Osteoblast (primary cell): ENCODE measurements around the gene MRPL27. TPM values are rescaled to one million over a fixed set of nuclear protein-coding genes. Genes with fewer than 3 reads are reported as not detected.
A peak's percentile ranks its signal among the peaks of the same experiment; 100 is the strongest.

Source experiments
- DNase-seq: peaks from one replicate; pipeline ENCODE4 v3.0.0; 2011; ENCODE audit warnings: low spot score, mixed read lengths; ENCODE audit not compliant: insufficient read length; ENCODE audit errors: missing footprints
- H2AFZ ChIP-seq: 2 replicates; pipeline ENCODE4 v1.6.0; 2011; ENCODE audit warnings: mild to moderate bottlenecking, low read length
- H3K27ac ChIP-seq: 2 replicates; pipeline ENCODE4 v1.5.1; 2011; ENCODE audit warnings: mild to moderate bottlenecking, low read depth, low read length, moderate library complexity
- H3K27me3 ChIP-seq: 2 replicates; pipeline ENCODE4 v1.6.0; 2012; ENCODE audit warnings: mild to moderate bottlenecking, control low read depth, inconsistent platforms, low read length, moderate library complexity; ENCODE audit not compliant: insufficient read depth
- H3K36me3 ChIP-seq: 2 replicates; pipeline ENCODE4 v1.5.1; 2011; ENCODE audit warnings: mild to moderate bottlenecking, low read length, control low read depth, moderate library complexity; ENCODE audit not compliant: insufficient read depth
- H3K4me1 ChIP-seq: 2 replicates; pipeline ENCODE4 v1.5.1; 2011; ENCODE audit warnings: mild to moderate bottlenecking, low read length, control low read depth, moderate library complexity; ENCODE audit not compliant: insufficient read depth
- H3K4me2 ChIP-seq: 2 replicates; pipeline ENCODE4 v1.6.0; 2011; ENCODE audit warnings: mild to moderate bottlenecking, low read length; ENCODE audit not compliant: insufficient read depth
- H3K4me3 ChIP-seq: fragments of 200-600 bp; sonication (generic); 3 replicates; pipeline ENCODE4 v1.5.1; 2012; ENCODE audit warnings: mild to moderate bottlenecking, low read length, inconsistent platforms; ENCODE audit not compliant: insufficient read depth
- H3K79me2 ChIP-seq: 2 replicates; pipeline ENCODE4 v1.6.0; 2012; ENCODE audit warnings: mild to moderate bottlenecking, low read length, control low read depth, inconsistent platforms; ENCODE audit not compliant: insufficient read depth
- H3K9me3 ChIP-seq: 2 replicates; pipeline ENCODE4 v1.5.1; 2011; ENCODE audit warnings: low read depth, low read length, control low read depth
- H4K20me1 ChIP-seq: 2 replicates; pipeline ENCODE4 v1.6.0; 2012; ENCODE audit warnings: mild to moderate bottlenecking, low read length, control low read depth; ENCODE audit not compliant: insufficient read depth
- CTCF ChIP-seq: IDR thresholded peaks from 2 replicates; pipeline ENCODE4 v1.5.1; 2011; ENCODE audit warnings: mild to moderate bottlenecking, low read depth, low read length, moderate library complexity; ENCODE audit errors: extremely low read depth
- total RNA-seq: library from RNA; depleted of rRNA; stranded (reverse); fragments of >200 nt; gene quantifications from 2 replicates; pipeline ENCODE4 v1.2.3, GENCODE V29; 2012

MRPL27 gene
- total RNA-seq, 1 donor, result 55.7 TPM

- H3K4me3 ChIP-seq, result no peak overlapping the region
- H3K27ac ChIP-seq, result no peak overlapping the region
- no peak overlapping the region for H2AFZ ChIP-seq
- peaks cover 21% of the 10 kb centered on the region for H3K36me3 ChIP-seq
- peaks cover 11% of the 10 kb centered on the region for H4K20me1 ChIP-seq
- H3K9me3 ChIP-seq, result no peaks in the 10 kb centered on the region
- no peak overlapping the region for H3K4me2 ChIP-seq
- no peaks in the 10 kb centered on the region for H3K27me3 ChIP-seq
- TF ChIP-seq CTCF, result no peak
- H3K4me1 ChIP-seq, result peaks cover 26% of the 10 kb centered on the region
- no peak for DNase-seq
- H3K79me2 ChIP-seq, result peaks cover 25% of the 10 kb centered on the region
Measured at GRCh38 chr17:50375858-50376538, 3.0 kb upstream of the MRPL27 start.

GRCh38 chr17:50373705-50374104 is 721 bp upstream of the MRPL27 start:
- H3K79me2 ChIP-seq, result peaks cover 39% of the 10 kb centered on the region

GRCh38 chr17:50372222-50372757 is 694 bp downstream of the MRPL27 start:
- peak overlapping the region; percentile 97 for H3K27ac ChIP-seq
- no peaks in the 10 kb centered on the region for H3K9me3 ChIP-seq
- H3K36me3 ChIP-seq, result peaks cover 39% of the 10 kb centered on the region
- peaks cover 39% of the 10 kb centered on the region for H3K79me2 ChIP-seq
- no peaks in the 10 kb centered on the region for H3K27me3 ChIP-seq
- peaks cover 20% of the 10 kb centered on the region for H3K4me1 ChIP-seq
- H3K4me2 ChIP-seq, result peak overlapping the region; percentile 100
- TF ChIP-seq CTCF, result no peak
- DNase-seq, result no peak
- H2AFZ ChIP-seq, result peak overlapping the region; percentile 99
- H4K20me1 ChIP-seq, result peaks cover 16% of the 10 kb centered on the region
- H3K4me3 ChIP-seq, result peak overlapping the region; percentile 96

More at GRCh38 chr17:50373705-50374104, 721 bp upstream of the MRPL27 start:
- Histone ChIP-seq H3K4me1 (peaks cover 26% of the 10 kb centered on the region), H3K27ac (peak overlapping the region; percentile 97), H3K9me3 (no peaks in the 10 kb centered on the region), H2AFZ (peak overlapping the region; percentile 99), H3K4me3 (peak overlapping the region; percentile 96), H3K4me2 (peak overlapping the region; percentile 100), H4K20me1 (peaks cover 16% of the 10 kb centered on the region), H3K36me3 (peaks cover 27% of the 10 kb centered on the region), H3K27me3 (no peaks in the 10 kb centered on the region)
- no peak for DNase-seq
- TF ChIP-seq CTCF, result no peak

- DNase-seq, result no peak
- H3K79me2 ChIP-seq, result peaks cover 39% of the 10 kb centered on the region
- H4K20me1 ChIP-seq, result peaks cover 16% of the 10 kb centered on the region
- no peak overlapping the region for H2AFZ ChIP-seq
- H3K4me3 ChIP-seq, result peak overlapping the region; percentile 96
- no peak for TF ChIP-seq CTCF
- peak overlapping the region; percentile 8 for H3K27ac ChIP-seq
- peaks cover 20% of the 10 kb centered on the region for H3K4me1 ChIP-seq
- no peaks in the 10 kb centered on the region for H3K27me3 ChIP-seq
- H3K9me3 ChIP-seq, result no peaks in the 10 kb centered on the region
- H3K4me2 ChIP-seq, result peak overlapping the region; percentile 100
- peaks cover 39% of the 10 kb centered on the region for H3K36me3 ChIP-seq
Measured at GRCh38 chr17:50371526-50371925, 1.5 kb downstream of the MRPL27 start.
